ENCODE results near the gene CASQ2. TPM values are rescaled to one million over a fixed set of nuclear protein-coding genes. Genes with fewer than 3 reads are reported as not detected.

Gene CASQ2
- total and polyA plus RNA-seq, 9 of the 15 experiments (the other 6 are each of a cell fraction or from before 2014, with no cell fraction given): not detected

DNA sequence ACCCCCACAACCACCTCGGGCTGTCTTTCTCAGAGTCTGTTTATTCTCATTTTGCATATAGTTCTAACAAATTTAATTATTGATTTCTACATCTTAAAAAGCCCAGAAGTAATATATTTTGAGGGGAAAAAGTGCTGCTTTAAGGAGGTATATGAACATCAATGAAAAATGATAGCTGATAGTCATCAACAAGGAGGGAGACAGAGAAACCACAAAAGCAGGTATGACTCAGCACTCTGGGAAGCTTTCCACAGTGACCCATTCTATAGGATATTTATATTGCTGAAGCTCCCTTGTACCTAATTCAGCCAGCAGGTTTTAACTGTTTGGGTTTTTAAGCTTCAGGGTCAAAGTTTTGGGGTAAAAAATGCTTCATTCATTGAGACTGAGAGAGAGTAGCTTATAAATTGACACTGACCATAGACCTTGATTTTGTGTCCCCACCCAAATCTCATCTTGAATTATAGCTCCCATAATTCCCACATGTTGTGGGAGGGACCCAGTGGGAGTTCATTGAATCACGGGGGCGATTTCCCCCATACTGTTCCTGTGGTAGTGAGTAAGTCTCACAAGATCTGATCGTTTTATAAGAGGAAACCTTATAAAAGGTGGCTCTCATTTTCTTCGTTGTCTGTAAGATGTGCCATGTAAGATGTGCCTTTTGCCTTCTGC, 99.4 kb downstream of the CASQ2 start (continued):
- TF ChIP-seq REST (IDR thresholded peaks at IDR 0.05; ENCODE audit: borderline replicate concordance) (no peak; the same call in 1 of the 2 replicates), REST (CRISPR knock-in tag; IDR thresholded peaks at IDR 0.05; ENCODE audit: low read depth) (no peak), SREBF2 (CRISPR knock-in tag; IDR thresholded peaks at IDR 0.05) (no peak), ZNF77 (CRISPR knock-in tag; IDR thresholded peaks at IDR 0.05) (no peak), RBM25 (IDR thresholded peaks at IDR 0.05; ENCODE audit: low read depth, low read length, severe bottlenecking) (peak; percentile 56), KLF1 (tag; IDR thresholded peaks at IDR 0.05) (no peak), ZNF740 (CRISPR knock-in tag; IDR thresholded peaks at IDR 0.05) (no peak), ZNF740 (tag; IDR thresholded peaks at IDR 0.05) (no peak), ZNF589 (CRISPR knock-in tag; IDR thresholded peaks at IDR 0.05; ENCODE audit: low read depth) (no peak), RFX7 (CRISPR knock-in tag; IDR thresholded peaks at IDR 0.05) (no peak), ZNF407 (IDR thresholded peaks at IDR 0.05; ENCODE audit: low read depth) (no peak)

All from K562 (cell line).